MM.1S (cell line): Measurements from ENCODE around the gene PTGIS.

Experiments
- EZH2phosphoT487 ChIP-seq: fragments of 300-600 bp; sonication (generic); IDR thresholded peaks from 2 replicates; pipeline ENCODE4 v1.6.1; 2018; ENCODE audit warnings: antibody characterized with exemption, low read length
- TF ChIP-seq, protein P1 (sequence below): fragments of 300-600 bp; sonication (generic); IDR thresholded peaks from 2 replicates; pipeline ENCODE4 v1.5.1; 2016; ENCODE audit warnings: antibody characterized with exemption, low read length, mixed read lengths

DNA sequence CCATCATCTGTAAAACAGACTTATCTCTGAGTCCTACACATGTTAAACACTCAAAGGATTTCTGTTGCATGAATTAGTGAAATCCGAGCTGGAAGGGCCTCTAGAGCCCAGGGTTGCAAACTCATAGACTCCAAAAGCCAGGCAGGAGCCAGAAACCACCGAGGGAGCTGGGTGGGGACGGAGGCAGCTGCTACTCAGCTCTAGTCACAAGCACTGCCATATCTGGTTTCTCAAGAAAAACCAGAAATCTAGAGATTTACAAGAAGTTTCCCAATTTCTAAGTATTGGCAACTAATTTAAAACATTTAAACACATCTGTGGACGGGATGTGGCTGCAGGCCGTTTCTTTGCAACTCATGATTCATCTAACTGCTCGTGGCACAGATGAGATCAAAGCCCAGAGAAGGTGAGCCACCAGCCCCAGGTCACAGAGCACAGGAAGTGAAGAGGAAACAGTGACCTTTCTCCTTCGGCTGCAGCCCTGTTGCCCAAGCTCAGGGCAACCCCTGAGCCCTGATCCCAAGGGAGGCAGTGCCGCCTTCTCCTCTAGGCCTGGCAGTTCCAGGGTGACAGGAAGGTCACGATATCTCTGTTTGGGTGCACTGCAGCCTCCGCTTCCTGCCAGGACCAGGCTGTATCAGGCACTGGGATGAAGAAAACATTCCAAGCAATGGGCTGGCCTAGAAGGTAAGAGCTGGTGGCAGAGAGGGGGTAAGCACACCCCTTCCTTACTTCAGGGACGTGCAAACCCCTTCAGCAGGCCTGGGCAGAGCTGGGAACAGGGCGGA lies 26.4 kb upstream of the PTGIS start:
- TF ChIP-seq, protein P1, sequence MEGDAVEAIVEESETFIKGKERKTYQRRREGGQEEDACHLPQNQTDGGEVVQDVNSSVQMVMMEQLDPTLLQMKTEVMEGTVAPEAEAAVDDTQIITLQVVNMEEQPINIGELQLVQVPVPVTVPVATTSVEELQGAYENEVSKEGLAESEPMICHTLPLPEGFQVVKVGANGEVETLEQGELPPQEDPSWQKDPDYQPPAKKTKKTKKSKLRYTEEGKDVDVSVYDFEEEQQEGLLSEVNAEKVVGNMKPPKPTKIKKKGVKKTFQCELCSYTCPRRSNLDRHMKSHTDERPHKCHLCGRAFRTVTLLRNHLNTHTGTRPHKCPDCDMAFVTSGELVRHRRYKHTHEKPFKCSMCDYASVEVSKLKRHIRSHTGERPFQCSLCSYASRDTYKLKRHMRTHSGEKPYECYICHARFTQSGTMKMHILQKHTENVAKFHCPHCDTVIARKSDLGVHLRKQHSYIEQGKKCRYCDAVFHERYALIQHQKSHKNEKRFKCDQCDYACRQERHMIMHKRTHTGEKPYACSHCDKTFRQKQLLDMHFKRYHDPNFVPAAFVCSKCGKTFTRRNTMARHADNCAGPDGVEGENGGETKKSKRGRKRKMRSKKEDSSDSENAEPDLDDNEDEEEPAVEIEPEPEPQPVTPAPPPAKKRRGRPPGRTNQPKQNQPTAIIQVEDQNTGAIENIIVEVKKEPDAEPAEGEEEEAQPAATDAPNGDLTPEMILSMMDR, result no peak
- no peak for TF ChIP-seq EZH2phosphoT487
